Hair follicle dermal papilla cell (primary cell): Measurements from ENCODE around the gene PGM5. TPM values are rescaled to one million over a fixed set of nuclear protein-coding genes. Genes with fewer than 3 reads are reported as not detected.

Experiments
- total RNA-seq: library from RNA; depleted of rRNA; stranded (reverse); fragments of >200 nt; gene quantifications from 2 replicates; pipeline ENCODE4 v1.2.3, GENCODE V29; 2012

PGM5 gene
- 0.85 and 4.9 TPM in 2 replicates for total RNA-seq

GRCh38 chr9:68356380-68357118, at the start of gene PGM5:
Gene PGM5, plus strand, starts transcription at chr9:68356611. Its CDS starts 517 bp downstream, at chr9:68357128.

GRCh38 chr9:68540712-68541535, 184.5 kb downstream of the PGM5 start, which contains the start of gene TMEM252:
Gene TMEM252, minus strand, starts transcription at chr9:68540883. Its CDS starts 69 bp downstream, at chr9:68540814.

Other genes starting within 250 kb of the PGM5 start
- 11.4 and 15.6 TPM in 2 replicates for gene ZNG1C, start 114.6 kb upstream of the PGM5 start, total RNA-seq
- gene FOXD4L3, start 53.7 kb upstream of the PGM5 start, total RNA-seq, result 0.49 TPM in 1 of 2 replicates, not detected in the other
- not detected in 2 replicates for gene TMEM252, start 184.3 kb downstream of the PGM5 start, total RNA-seq